Adipocyte (in vitro differentiated cells): ENCODE data around the gene KCNS1.
"Not testable (repeated sequence)": the region's sequence is repeated elsewhere in the genome, so short reads cannot be mapped to it uniquely, and the experiment has no call there.

Experiments used
- DNase-seq: peaks from one replicate; pipeline ENCODE4 v3.0.0-alpha.2; 2015; ENCODE audit warnings: low read depth
- H3K27me3 ChIP-seq: replicated peaks from 2 replicates; pipeline ENCODE4 v1.7.0; 2013; ENCODE audit warnings: mild to moderate bottlenecking, low read length, moderate library complexity; ENCODE audit not compliant: control insufficient read depth, insufficient read depth
- H3K36me3 ChIP-seq: 2 replicates; pipeline ENCODE4 v1.7.0; 2013; ENCODE audit warnings: low read length, mild to moderate bottlenecking, moderate library complexity; ENCODE audit not compliant: control insufficient read depth, insufficient read depth, severe bottlenecking
- H3K4me1 ChIP-seq: 2 replicates; pipeline ENCODE4 v1.7.0; 2013; ENCODE audit warnings: mild to moderate bottlenecking, low read length, moderate library complexity; ENCODE audit not compliant: control insufficient read depth, insufficient read depth
- H3K4me3 ChIP-seq: 2 replicates; pipeline ENCODE4 v1.7.0; 2013; ENCODE audit warnings: mild to moderate bottlenecking, low read length, moderate library complexity
- H3K9ac ChIP-seq: 2 replicates; pipeline ENCODE4 v1.7.0; 2013; ENCODE audit warnings: mild to moderate bottlenecking, low read length, moderate library complexity
- H3K9me3 ChIP-seq: 2 replicates; pipeline ENCODE4 v1.7.0; 2013; ENCODE audit warnings: mild to moderate bottlenecking, low read length, moderate library complexity; ENCODE audit not compliant: control insufficient read depth

KCNS1 gene, protein sequence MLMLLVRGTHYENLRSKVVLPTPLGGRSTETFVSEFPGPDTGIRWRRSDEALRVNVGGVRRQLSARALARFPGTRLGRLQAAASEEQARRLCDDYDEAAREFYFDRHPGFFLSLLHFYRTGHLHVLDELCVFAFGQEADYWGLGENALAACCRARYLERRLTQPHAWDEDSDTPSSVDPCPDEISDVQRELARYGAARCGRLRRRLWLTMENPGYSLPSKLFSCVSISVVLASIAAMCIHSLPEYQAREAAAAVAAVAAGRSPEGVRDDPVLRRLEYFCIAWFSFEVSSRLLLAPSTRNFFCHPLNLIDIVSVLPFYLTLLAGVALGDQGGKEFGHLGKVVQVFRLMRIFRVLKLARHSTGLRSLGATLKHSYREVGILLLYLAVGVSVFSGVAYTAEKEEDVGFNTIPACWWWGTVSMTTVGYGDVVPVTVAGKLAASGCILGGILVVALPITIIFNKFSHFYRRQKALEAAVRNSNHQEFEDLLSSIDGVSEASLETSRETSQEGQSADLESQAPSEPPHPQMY

DNA sequence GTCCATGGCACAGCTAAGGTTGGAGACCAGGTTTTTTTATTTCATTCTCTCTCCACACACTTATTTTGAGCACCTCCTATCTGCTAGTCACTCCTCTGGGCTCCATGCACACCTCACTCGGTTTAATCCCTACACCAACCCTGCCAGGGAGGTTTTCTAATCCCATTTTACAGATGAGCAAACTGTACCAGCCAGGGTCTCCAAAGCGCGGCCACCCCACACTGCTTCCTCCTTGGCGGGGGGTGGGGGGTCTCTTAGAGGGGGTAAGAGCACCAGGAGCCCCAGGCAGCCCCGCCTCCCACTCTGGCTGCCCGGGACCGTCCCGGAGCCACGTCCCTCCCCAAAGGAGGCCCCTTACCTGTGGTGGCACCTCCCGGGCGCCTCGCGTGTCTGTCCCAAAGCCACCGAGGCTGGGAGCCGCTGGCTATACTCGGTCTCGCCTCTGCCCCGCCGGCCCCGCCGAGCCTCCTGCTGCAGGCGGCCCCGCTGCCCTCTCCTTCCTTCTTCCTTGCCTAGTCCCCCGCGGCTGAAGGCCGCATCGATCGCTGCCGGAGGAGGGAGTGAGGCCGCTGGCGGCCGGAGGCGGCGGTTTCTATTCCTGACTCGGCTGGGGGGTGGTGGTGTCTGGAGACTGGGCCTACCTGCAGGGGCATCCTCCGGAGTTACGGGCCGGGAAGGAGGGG lies at the start of gene KCNS1:
Gene KCNS1, minus strand, starts transcription at position 565 of the 683 bp plus-strand sequence. CDS start 1,891 bp downstream, outside the sequence.
- Histone ChIP-seq H3K9ac (no peak within 1 kb of the TSS), H3K4me3 (no peak within 1 kb of the TSS), H3K4me1 (peaks cover 3% of the 10 kb centered on the region), H3K36me3 (no peaks in the 10 kb centered on the region), H3K9me3 (peaks cover 2% of the 10 kb centered on the region), H3K27me3 (peaks cover 48% of the 10 kb centered on the region)
- no peak for DNase-seq

DNA sequence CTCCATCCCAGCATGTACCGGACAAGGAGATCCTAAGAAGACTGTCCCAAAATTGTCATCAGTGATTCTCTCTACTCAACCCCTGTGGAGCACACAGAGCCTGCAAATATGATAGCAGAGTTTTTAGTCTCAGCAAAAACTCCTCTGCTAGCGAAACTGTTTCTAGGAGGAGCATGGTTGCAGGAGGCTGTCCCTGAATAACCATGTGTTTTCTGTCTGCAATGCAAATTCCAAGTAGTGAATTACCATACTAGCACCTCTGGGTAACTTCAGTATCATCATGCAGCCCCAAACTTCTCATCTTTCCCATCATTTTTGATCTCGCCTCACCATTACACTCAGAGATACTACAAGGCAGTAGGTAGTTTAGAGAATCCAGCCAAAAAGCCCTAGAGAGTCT lies 48.1 kb upstream of the KCNS1 start:
- Histone ChIP-seq H3K9ac (no peak overlapping the region), H3K9me3 (peaks cover 3% of the 10 kb centered on the region), H3K4me3 (no peak overlapping the region), H3K4me1 (no peaks in the 10 kb centered on the region), H3K27me3 (peaks cover 80% of the 10 kb centered on the region), H3K36me3 (no peaks in the 10 kb centered on the region)
- DNase-seq, result no peak

DNA sequence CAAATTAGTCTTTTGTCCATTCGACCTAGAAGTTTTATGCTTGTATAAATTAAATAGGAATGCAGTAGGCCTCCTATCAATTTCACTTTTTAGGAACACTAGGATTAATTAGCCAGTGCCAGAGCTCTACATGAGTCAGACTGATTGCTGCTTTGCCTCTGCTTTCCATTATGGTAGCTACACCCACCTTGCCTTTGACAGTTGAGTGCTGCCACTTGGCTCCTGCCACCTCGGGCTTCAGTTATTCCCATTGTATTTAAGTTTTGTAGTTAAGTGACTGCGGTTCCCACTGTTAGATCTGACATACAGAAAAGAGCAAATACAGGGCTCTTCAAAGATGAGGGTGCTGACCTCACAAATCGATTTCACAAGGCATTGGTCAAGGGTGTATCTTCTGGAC lies 39.9 kb upstream of the KCNS1 start:
- no peak for DNase-seq

DNA sequence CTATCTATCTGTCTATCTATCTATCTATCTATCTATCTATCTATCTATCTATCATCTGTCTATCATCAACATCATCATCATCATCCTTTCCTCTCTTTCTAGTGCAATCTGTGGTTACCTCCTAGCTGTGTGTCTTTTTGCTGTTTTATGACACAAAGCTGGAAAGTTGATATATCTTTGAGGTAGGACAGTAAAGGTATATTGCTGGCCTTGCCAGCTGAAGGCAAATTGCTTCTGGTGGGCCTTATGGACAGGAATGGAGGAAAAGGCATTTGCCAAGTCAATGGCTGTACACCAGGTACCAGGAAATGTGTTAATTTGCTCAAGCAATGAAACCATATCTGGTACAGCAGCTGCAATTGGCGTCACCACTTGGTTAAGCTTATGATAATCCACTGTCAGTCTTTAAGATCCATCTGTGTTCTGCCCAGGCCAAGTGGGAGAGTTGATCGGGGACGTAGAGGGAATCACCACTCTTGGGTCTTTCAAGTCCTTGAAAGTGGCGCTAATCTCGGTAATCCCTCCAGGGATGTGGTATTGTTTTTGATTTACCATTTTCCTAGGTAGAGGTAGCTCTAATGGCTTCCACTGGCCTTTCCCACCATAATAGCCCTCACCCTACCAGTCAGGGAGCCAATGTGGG lies 38.9 kb upstream of the KCNS1 start:
- H3K4me1 ChIP-seq, H3K36me3 ChIP-seq, H3K9me3 ChIP-seq, H3K4me3 ChIP-seq, H3K9ac ChIP-seq, DNase-seq: not testable (repeated sequence)
- H3K27me3 ChIP-seq, result peaks cover 13% of the 10 kb centered on the region

More for the DNA sequence above, 39.9 kb upstream of the KCNS1 start:
- Histone ChIP-seq H3K27me3 (peaks cover 20% of the 10 kb centered on the region), H3K9ac (no peak overlapping the region), H3K36me3 (no peaks in the 10 kb centered on the region), H3K4me3 (no peak overlapping the region), H3K9me3 (no peaks in the 10 kb centered on the region), H3K4me1 (no peaks in the 10 kb centered on the region)

DNA sequence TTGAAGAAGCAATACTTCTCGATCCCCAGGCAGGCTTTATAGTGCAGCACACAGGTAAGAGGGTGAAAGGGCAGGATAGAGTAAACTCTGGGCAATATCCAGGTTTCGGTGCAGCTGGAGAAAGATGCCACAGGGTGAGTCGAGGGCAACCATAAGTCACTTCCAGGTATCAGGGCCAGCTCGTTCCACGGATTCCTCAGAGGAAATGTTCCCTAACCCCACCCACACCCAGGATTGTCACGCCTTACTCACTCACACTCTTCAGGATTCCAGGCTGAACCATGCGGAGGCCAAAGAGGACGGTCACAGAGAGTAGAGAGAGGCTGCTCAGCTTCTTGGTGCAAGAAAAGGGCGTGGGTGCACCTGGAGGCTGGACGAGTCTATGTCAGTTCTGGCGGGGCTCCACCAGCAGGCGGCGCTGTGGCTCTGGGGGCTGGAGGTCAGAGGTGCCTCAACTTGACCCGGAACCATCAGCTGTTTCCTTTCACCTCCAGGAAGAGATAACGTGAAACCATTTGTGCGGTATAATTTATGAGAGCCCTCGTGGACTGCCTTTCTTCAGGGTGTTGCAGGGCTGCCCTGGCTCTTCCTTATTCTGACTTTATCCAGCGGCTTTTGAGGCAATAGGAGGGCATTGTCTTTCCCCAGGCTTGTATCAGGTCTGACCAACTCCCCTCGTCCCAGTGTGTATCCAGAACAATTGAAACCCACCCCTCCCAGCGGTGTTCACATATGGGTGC lies 37.8 kb upstream of the KCNS1 start:
- Histone ChIP-seq H3K9me3 (no peaks in the 10 kb centered on the region), H3K4me3 (no peak overlapping the region), H3K4me1 (no peaks in the 10 kb centered on the region), H3K27me3 (peaks cover 6% of the 10 kb centered on the region), H3K9ac (no peak overlapping the region), H3K36me3 (no peaks in the 10 kb centered on the region)
- DNase-seq, result peak; percentile 1

DNA sequence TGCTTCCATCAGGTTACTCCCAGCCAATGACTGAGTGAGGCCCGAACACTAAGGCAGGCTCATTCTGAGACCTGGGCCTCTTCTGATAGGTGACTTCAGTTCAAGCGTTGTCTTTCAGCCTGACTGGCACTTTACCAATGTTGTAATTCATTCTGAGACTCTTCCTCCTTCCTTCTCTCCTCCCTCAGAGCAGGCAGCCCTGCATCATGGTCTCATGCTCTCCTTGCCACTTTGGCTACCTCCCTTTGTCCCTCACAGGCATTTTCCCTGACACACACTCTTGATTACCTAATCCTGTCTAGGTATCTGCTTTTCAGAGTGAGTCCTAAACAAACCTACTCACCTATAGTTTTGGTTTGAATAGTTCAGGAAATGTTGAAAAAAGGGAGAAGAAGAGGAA lies 36.0 kb upstream of the KCNS1 start:
- Histone ChIP-seq H3K36me3 (no peaks in the 10 kb centered on the region), H3K4me3 (no peak overlapping the region), H3K4me1 (no peaks in the 10 kb centered on the region), H3K9ac (no peak overlapping the region), H3K27me3 (peaks cover 6% of the 10 kb centered on the region), H3K9me3 (no peaks in the 10 kb centered on the region)
- no peak for DNase-seq

DNA sequence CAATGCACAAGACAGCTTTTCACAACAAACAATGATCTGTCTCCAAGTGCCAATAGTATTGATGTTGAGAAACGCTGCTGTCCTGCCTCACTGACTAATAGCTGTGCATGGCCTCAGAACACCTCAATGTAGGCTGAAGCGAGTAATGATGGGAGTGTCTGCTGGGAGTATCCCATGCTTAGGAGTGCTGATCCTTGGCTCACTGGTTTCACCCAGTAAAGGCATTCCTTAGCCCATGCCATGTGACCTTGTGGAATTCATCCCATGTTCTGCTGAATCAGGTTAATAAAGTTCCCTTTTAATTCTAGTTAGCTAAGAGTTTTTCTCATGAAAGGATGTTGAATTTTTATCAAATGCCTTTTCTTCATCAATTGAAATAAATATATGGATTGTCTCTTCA lies 27.2 kb upstream of the KCNS1 start:
- H3K9ac ChIP-seq, result no peak overlapping the region
- no peaks in the 10 kb centered on the region for H3K4me1 ChIP-seq
- no peaks in the 10 kb centered on the region for H3K36me3 ChIP-seq
- H3K4me3 ChIP-seq, result no peak overlapping the region
- DNase-seq, result no peak
- peaks cover 33% of the 10 kb centered on the region for H3K27me3 ChIP-seq
- H3K9me3 ChIP-seq, result peaks cover 7% of the 10 kb centered on the region

DNA sequence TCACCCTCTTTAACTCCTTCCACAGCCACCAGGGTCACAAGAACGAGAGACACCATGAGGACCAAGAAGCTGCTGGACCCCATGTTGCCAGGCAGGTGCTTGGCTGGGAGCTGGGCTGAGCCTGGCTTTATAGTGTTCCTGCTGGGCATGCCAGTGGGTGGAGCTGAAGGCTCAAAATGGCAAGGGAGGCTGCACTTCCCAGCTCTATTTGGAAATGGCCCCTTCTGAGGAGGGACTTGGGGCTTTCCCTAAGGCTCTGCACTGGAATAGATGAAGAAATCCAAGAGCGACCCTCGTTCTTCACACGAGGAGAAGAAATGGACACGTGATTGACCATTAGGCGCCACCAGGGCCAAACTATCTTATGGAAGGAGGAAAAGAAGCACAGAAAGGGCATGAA lies 23.4 kb upstream of the KCNS1 start, which contains the start of gene WFDC12:
Gene WFDC12, minus strand, starts transcription at position 101 of the 400 bp plus-strand sequence. Its CDS starts 18 bp downstream, at position 83.
- no peak within 1 kb of the TSS for H3K4me3 ChIP-seq
- no peak within 1 kb of the TSS for H3K9ac ChIP-seq
- no peaks in the 10 kb centered on the region for H3K4me1 ChIP-seq
- no peaks in the 10 kb centered on the region for H3K36me3 ChIP-seq
- peaks cover 41% of the 10 kb centered on the region for H3K27me3 ChIP-seq
- DNase-seq, result no peak
- H3K9me3 ChIP-seq, result peaks cover 7% of the 10 kb centered on the region

DNA sequence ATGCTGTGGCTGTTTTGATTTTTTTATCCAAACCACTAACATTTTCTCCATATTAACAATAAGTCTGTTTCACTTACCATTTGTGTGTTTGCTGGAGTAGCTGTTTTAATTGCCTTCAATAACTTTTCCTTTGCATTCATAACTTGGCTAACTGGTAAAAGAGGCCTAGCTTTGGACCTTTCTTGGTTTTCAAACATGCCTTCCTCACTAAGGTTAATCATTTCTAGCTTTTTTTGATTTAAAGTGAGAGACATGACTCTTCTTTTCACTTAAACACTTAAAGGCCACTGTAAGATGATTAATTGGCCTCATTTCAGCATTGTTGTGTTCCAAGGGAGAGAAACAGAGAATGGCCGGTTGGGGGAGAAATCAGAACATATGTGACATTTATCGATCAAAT lies 20.5 kb upstream of the KCNS1 start:
- Histone ChIP-seq H3K4me3 (no peak overlapping the region), H3K9ac (no peak overlapping the region), H3K36me3 (no peaks in the 10 kb centered on the region), H3K9me3 (peaks cover 7% of the 10 kb centered on the region), H3K27me3 (peaks cover 52% of the 10 kb centered on the region), H3K4me1 (no peaks in the 10 kb centered on the region)
- no peak for DNase-seq

DNA sequence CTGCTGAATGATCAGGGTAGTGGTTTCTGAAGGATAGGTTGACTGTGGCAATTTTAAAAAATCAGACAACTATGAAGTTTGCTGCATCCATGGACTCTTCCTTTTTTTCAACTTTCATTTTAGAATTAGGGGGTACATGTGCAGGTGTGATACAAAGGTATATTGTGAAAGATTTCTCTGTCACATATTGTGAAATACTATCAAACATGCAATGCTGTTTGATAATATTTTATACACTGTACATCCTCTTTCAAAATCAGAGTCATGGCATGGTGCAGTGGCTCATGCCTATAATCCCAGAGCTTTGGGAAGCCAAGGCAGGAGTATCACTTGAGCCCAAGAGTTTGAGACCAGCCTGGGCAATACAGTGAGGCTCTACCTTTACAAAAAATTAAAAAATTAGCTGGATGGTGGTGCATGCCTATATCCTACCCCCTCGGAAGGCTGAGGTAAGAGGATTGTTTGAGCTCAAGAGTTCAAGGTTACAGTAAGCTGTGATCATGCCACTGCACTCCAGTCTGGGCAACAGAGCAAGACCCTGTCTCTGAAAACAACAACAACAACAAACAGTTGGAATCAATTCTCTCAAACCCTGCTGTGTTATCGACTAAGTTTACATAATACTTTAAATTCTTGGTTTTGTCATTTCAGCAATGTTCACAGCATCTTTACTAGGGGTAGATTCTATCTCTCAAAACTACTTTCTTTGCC lies 18.8 kb upstream of the KCNS1 start:
- DNase-seq, result no peak
- Histone ChIP-seq H3K4me1 (no peaks in the 10 kb centered on the region), H3K36me3 (no peaks in the 10 kb centered on the region), H3K4me3 (no peak overlapping the region), H3K9ac (no peak overlapping the region), H3K9me3 (peaks cover 7% of the 10 kb centered on the region), H3K27me3 (peaks cover 50% of the 10 kb centered on the region)
